Ovary (tissue), 9 donors: Measurements from ENCODE around the gene NRXN3. TPM values are rescaled to one million over a fixed set of nuclear protein-coding genes. Genes with fewer than 3 reads are reported as not detected.

Source experiments
- DNase-seq, 5 donors: peaks; one replicate each; pipeline ENCODE4 v3.0.0-alpha.2; 2019 to 2020
- H3K27ac ChIP-seq, 2 donors: fragments of 200-600 bp; one replicate each; pipeline versions ENCODE4 v1.5.1 to v1.8.0; 2019 to 2022
- H3K27me3 ChIP-seq: fragments of 200-600 bp; one replicate; pipeline ENCODE4 v1.8.0; 2022
- H3K36me3 ChIP-seq: fragments of 200-600 bp; sonication (generic); one replicate; pipeline ENCODE4 v1.5.1; 2019
- H3K4me1 ChIP-seq: one replicate; pipeline ENCODE4 v1.8.1; 2013; ENCODE audit warnings: mild to moderate bottlenecking, moderate library complexity; ENCODE audit not compliant: insufficient read depth
- H3K4me3 ChIP-seq: fragments of 200-600 bp; sonication (generic); one replicate; pipeline ENCODE4 v1.5.1; 2017
- H3K9me3 ChIP-seq, 2 donors: fragments of 200-600 bp in 1 of 2; sonication (generic) in 1 of 2; one replicate each; pipeline versions ENCODE4 v1.5.1 to v1.8.1; 2013 to 2019; ENCODE audit warnings: mild to moderate bottlenecking in 1 of 2, moderate library complexity in 1 of 2
- CTCF ChIP-seq, 3 donors: fragments of 450-650 bp in 2 of 3; fragments of 200-600 bp in 1 of 3; IDR thresholded peaks; one replicate each; pipeline versions ENCODE4 v1.5.1 to v1.8.0; 2016 to 2022; ENCODE audit warnings: antibody characterized with exemption in 3 of 3, mild to moderate bottlenecking in 1 of 3
- EP300 ChIP-seq: sonication (generic); formaldehyde crosslinking; IDR thresholded peaks from one replicate; pipeline ENCODE4 v1.6.1; 2017; ENCODE audit warnings: antibody characterized with exemption
- POLR2A ChIP-seq: fragments of 450-650 bp; IDR thresholded peaks from one replicate; pipeline ENCODE4 v1.6.1; 2017; ENCODE audit warnings: antibody characterized with exemption, mild to moderate bottlenecking, moderate library complexity
- WGBS, 3 donors: extraction: QIAGEN DNeasy Blood & Tissue Kit in 1 of 3; methylation state at CpG; one replicate each; pipeline versions ENCODE4 v1.1.5 to v1.1.7; 2013 to 2017; 5-methylcytosine and 5-hydroxymethylcytosine counted together
- intact Hi-C, 4 donors: fragments of 100-400 bp; cut with DNase I; formaldehyde crosslinking; loops; one replicate each; pipeline versions ENCODE4 v1.11.0 to v1.15.1; 2022 to 2023
- polyA plus RNA-seq, 2 donors: library from polyadenylated mRNA; stranded (reverse); fragments of 200-250 nt in 1 of 2; fragments of 350-450 nt in 1 of 2; fragmentation: Illumina TruSeq in 1 of 2; extraction: RNeasy Lipid Tissue Mini Kit (QIAGEN cat#74804) in 1 of 2; gene quantifications; one replicate each; pipeline ENCODE4 v1.2.3, GENCODE V29; 2013 to 2014
- total RNA-seq, 7 donors: library from RNA; depleted of rRNA in 2 of 7; stranded (reverse); fragments of >200 nt in 2 of 7; fragmentation: NEBNext Ultra II Directional in 3 of 7; extraction: Animal tissue kit (Norgen Biotek cat#: 25700) in 3 of 7; gene quantifications; one replicate each; pipeline versions ENCODE4 v1.1.0 to v1.2.4, GENCODE V29; 2016 to 2023
- donor health status: DM: no; HTN: no; CAD: no; lungs with moderate emphysema.
- donor health status: DM: no; HTN: no; CAD: no.
- donor health status: Bipolar disorder and iron deficiency.
- donor health status: DM: yes; HTN: yes; CAD: no.
- donor health status: DM: no; HTN: no; CAD: no.
- donor health status: DM: yes; HTN: yes; CAD: no.

The NRXN3 gene
- total and polyA plus RNA-seq, 9 donors: 0.28 to 6.2 (median 0.82) TPM

- Histone ChIP-seq H3K4me3 (no peak overlapping the region), H3K9me3 (no peaks in the 10 kb centered on the region), H3K27ac (no peak overlapping the region), H3K36me3 (no peaks in the 10 kb centered on the region), H3K4me1 (no peaks in the 10 kb centered on the region), H3K27me3 (no peaks in the 10 kb centered on the region)
- TF ChIP-seq CTCF (IDR thresholded peaks at IDR 0.05) (no peak), POLR2A (no peak), EP300 (no peak)
- intact Hi-C loops: no loop called here
- DNase-seq: no peak
- 65 to 73% (median 67%) methylated on average over 4 of the region's 4 CpGs for WGBS, 3 donors
Observed at GRCh38 chr14:78363008-78363407, 192.8 kb downstream of the NRXN3 start.

GRCh38 chr14:78367355-78367754 is 197.2 kb downstream of the NRXN3 start:
- Histone ChIP-seq H3K27me3 (no peaks in the 10 kb centered on the region), H3K27ac (no peak overlapping the region), H3K4me1 (no peaks in the 10 kb centered on the region), H3K36me3 (no peaks in the 10 kb centered on the region), H3K9me3 (no peaks in the 10 kb centered on the region), H3K4me3 (no peak overlapping the region)
- TF ChIP-seq EP300: no peak
- intact Hi-C loops: no loop called here
- DNase-seq: no peak

- H3K36me3 ChIP-seq: no peaks in the 10 kb centered on the region
- TF ChIP-seq POLR2A (no peak), EP300 (no peak), CTCF (IDR thresholded peaks at IDR 0.05) (no peak)
- no peak overlapping the region for H3K4me3 ChIP-seq
- no peak for DNase-seq
- WGBS, 3 donors: 61 to 65% (median 63%) methylated on average over 3 of the region's 3 CpGs
- H3K27ac ChIP-seq: no peak overlapping the region
- H3K27me3 ChIP-seq: no peaks in the 10 kb centered on the region
- no peaks in the 10 kb centered on the region for H3K9me3 ChIP-seq
- H3K4me1 ChIP-seq: no peaks in the 10 kb centered on the region
- intact Hi-C loops: no loop called here
Observed at GRCh38 chr14:78383060-78383459, 212.9 kb downstream of the NRXN3 start.

GRCh38 chr14:78398216-78398615 is 228.0 kb downstream of the NRXN3 start:
- no peak for DNase-seq
- no peaks in the 10 kb centered on the region for H3K9me3 ChIP-seq
- H3K4me3 ChIP-seq: no peak overlapping the region
- WGBS, 3 donors: 69 to 76% (median 76%) methylated on average over 1 of the region's 1 CpG
- no peaks in the 10 kb centered on the region for H3K27me3 ChIP-seq
- no peak overlapping the region for H3K27ac ChIP-seq
- TF ChIP-seq CTCF (IDR thresholded peaks at IDR 0.05) (no peak), EP300 (no peak), POLR2A (no peak)
- no peaks in the 10 kb centered on the region for H3K4me1 ChIP-seq
- H3K36me3 ChIP-seq: no peaks in the 10 kb centered on the region
- intact Hi-C loops: no loop called here

- TF ChIP-seq POLR2A: no peak
- no peak for TF ChIP-seq EP300
- no peak for TF ChIP-seq CTCF (IDR thresholded peaks at IDR 0.05)
- no peaks in the 10 kb centered on the region for H3K27me3 ChIP-seq
- H3K9me3 ChIP-seq: no peaks in the 10 kb centered on the region
- no peaks in the 10 kb centered on the region for H3K36me3 ChIP-seq
- no peak for DNase-seq
- intact Hi-C loops: no loop called here
- WGBS, 3 donors: 56 to 59% (median 56%) methylated on average over 3 of the region's 3 CpGs
- H3K4me3 ChIP-seq: no peak overlapping the region
- no peak overlapping the region for H3K27ac ChIP-seq
- H3K4me1 ChIP-seq: no peaks in the 10 kb centered on the region
Observed at GRCh38 chr14:78399316-78399889, 229.2 kb downstream of the NRXN3 start.
